NB4 (cell line): ENCODE data around the gene ZNF626.
"Not testable (repeated sequence)": the region's sequence is repeated elsewhere in the genome, so short reads cannot be mapped to it uniquely, and the experiment has no call there.

Source experiments
- DNase-seq: peaks from one replicate; pipeline ENCODE4 v3.0.0; 2010; ENCODE audit warnings: low read depth
- H3K4me3 ChIP-seq: one replicate; pipeline ENCODE4 v1.5.1; 2011; ENCODE audit warnings: mild to moderate bottlenecking, low read depth, low read length, moderate library complexity
- MYC ChIP-seq: IDR thresholded peaks from 2 replicates; pipeline ENCODE4 v1.6.1; 2011; ENCODE audit warnings: low read depth, low read length
- POLR2A ChIP-seq: IDR thresholded peaks from 2 replicates; pipeline ENCODE4 v1.6.1; 2011; ENCODE audit warnings: mild to moderate bottlenecking; ENCODE audit not compliant: insufficient read length; ENCODE audit errors: extremely low read depth
- TF ChIP-seq, protein P1 (sequence below): IDR thresholded peaks from one replicate; pipeline ENCODE4 v1.5.1; 2012; ENCODE audit warnings: low read depth, low read length
- TF ChIP-seq, protein P2 (sequence below): IDR thresholded peaks from 2 replicates; pipeline ENCODE4 v1.6.1; 2011; ENCODE audit warnings: low read depth, low read length

ZNF626 gene

DNA sequence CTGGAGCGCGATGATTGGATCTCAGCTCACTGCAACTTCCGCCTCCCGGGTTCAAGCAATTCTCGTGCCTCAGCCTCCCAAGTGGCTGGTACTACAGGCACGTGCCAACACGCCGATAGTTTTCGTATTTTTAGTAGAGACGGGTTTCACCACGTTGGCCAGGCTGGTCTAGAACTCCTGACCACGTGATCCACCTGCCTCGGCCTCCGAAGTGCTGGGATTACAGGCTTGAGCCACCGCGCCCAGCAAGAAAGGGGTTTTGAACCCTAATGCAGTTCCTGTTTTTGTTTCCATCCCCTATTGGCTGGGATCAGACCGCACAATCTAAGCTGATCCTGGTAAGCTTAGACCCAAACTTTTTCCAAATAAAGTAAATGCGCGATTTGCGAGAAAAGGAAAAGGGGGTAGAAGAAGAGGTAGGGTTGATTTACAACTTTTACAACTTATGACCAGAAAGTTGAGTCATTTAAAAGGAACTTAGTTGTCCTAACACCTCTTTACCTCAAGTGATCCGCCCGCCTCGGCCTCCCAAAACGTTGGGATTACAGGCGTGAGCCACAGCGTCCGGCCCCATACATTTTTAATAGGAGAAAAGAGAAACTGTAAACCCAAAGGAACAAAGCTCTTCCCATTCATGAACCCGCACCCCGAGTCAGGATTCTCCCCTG lies 764 bp downstream of the ZNF626 start:
- no peak overlapping the region for H3K4me3 ChIP-seq
- no peak for TF ChIP-seq POLR2A
- no peak for TF ChIP-seq MYC
- TF ChIP-seq, protein P1, sequence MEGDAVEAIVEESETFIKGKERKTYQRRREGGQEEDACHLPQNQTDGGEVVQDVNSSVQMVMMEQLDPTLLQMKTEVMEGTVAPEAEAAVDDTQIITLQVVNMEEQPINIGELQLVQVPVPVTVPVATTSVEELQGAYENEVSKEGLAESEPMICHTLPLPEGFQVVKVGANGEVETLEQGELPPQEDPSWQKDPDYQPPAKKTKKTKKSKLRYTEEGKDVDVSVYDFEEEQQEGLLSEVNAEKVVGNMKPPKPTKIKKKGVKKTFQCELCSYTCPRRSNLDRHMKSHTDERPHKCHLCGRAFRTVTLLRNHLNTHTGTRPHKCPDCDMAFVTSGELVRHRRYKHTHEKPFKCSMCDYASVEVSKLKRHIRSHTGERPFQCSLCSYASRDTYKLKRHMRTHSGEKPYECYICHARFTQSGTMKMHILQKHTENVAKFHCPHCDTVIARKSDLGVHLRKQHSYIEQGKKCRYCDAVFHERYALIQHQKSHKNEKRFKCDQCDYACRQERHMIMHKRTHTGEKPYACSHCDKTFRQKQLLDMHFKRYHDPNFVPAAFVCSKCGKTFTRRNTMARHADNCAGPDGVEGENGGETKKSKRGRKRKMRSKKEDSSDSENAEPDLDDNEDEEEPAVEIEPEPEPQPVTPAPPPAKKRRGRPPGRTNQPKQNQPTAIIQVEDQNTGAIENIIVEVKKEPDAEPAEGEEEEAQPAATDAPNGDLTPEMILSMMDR = no peak
- TF ChIP-seq, protein P2, sequence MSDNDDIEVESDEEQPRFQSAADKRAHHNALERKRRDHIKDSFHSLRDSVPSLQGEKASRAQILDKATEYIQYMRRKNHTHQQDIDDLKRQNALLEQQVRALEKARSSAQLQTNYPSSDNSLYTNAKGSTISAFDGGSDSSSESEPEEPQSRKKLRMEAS = no peak
- DNase-seq = no peak

DNA sequence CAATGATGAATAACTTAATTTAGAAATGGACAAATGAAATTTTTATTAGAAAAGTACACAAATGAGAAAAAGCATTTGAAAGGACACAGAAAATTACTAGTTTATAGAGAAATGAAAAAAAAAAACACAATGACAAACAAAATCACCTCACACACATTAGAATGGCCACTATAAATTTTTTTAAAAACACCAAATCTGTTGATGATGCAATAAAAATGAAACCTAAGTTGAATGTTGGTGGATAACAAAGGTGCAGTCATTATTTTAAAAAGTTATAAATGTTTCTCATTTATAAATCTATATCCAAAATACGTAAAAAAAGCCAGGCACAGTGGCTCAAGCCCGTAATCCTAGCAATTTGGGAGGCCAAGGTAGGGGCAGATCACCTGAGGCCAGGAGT lies 20.8 kb downstream of the ZNF626 start:
- no peak for TF ChIP-seq MYC
- TF ChIP-seq, protein P1 = no peak
- TF ChIP-seq, protein P2 = no peak
- TF ChIP-seq POLR2A = no peak
- no peak for DNase-seq
- no peak overlapping the region for H3K4me3 ChIP-seq

DNA sequence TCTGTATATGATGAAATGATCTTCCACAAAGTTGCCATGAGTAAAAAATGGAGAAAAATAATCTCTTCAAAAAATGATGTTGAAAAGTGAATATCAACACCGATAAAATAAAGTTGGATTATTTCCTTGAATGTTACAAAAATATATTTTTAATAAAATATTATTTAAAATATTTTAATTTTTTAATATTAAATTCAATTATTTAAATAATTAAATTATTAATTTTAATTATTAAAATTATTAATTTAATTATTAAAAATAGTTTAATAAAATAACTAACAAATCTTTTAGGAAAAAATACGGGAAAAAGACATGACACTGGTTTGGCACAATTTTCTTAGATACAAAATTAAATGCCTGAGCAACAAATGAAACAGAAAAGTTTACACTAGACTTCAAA lies 21.3 kb downstream of the ZNF626 start:
- TF ChIP-seq, protein P1 = no peak
- DNase-seq = no peak
- no peak overlapping the region for H3K4me3 ChIP-seq

DNA sequence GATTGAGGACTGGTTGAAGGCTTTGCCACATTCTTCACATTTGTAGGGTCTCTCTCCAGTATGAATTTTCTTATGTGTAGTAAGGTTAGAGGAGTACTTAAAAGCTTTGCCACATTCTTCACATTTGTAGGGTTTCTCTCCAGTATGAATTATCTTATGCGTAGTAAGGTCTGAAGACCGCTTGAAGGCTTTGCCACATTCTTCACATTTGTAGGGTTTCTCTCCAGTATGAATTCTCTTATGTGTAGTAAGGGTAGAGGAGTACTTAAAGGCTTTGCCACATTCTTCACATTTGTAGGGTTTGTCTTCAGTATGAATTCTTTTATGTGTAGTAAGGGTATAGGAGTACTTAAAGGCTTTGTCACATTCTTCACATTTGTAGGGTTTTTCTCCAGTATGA lies 36.8 kb downstream of the ZNF626 start:
- DNase-seq, H3K4me3 ChIP-seq: not testable (repeated sequence)

DNA sequence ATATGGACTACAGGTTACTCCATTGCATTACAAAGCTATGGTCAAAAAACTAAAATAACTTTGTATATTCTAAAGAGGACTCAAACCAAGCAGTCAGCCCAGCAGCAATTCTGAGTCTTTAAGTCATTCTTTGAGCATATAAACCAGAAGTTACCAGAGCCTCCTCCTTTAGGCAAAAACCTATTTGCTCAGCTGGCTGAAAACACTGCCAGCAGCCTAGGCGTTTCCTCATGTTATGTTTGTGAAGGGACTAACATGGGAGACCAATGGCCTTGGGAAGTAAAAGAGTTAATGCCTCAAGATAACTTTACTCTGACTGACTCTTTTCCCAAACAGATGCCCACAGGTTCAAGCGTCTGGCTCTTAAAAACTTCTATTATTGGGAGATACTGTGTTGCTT lies 45.3 kb downstream of the ZNF626 start:
- TF ChIP-seq POLR2A = no peak
- TF ChIP-seq MYC = no peak
- TF ChIP-seq, protein P1 = no peak
- no peak for DNase-seq
- no peak overlapping the region for H3K4me3 ChIP-seq

DNA sequence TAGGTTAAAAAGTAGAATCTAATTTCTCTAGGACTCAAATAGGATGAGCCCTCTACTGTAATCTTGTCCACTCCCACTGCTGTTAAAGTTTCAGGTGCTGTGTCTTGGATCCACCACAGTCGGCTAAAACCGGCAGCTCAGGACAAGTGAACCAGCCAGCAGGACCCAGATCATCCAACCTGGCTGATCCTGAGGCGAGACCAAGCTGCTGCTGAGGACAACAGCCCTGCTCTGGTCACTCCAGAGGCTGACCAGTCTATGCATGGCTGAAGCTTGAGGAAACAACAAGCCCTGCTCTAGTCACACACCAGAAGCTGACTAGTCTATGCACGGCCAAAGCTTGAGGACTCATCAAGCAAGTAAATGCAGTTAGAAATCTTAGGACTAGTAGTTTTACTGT lies 46.4 kb downstream of the ZNF626 start:
- H3K4me3 ChIP-seq, DNase-seq: not testable (repeated sequence)

DNA sequence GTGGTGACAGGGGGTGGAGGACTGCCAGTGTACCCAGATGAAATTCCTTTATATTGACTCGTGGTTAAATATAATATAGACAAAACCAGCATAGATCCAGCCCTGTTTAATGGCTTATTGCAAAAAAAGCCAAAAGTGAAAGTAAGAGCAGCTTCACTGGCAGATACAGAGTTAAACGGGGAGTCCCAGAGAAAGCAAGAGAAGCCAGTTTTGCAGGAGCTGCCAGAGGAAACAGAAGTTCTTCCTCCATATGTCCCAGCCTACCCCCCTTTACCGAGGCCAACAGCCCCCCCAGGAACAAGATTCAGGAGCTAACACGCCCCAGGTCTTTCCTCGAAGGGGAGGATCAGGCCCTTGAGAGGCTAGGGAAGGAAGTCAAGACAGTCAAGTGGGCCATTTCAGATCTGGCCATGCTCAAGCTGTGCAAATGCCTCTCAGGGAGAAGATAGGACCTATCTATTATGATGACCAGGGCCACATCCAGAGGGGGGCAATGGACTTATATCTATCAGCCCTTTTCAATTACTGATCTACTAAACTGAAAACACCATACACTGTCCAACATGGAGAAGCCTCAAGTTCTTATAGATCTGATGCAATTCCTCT lies 48.6 kb downstream of the ZNF626 start:
- H3K4me3 ChIP-seq = no peak overlapping the region
- no peak for DNase-seq
- TF ChIP-seq, protein P1 = no peak
- TF ChIP-seq, protein P2 = no peak
- TF ChIP-seq MYC = no peak
- TF ChIP-seq POLR2A = no peak
